Stimulated activated naive CD4-positive, alpha-beta T cell treated with Interleukin-2 at 50 U/mL for 16 hours (primary cell): Measurements from ENCODE around the gene PORCN.

ENCODE experiments used
- DNase-seq: peaks from one replicate; lab custom pipeline; 2025; lab: John Stamatoyannopoulos, UW

Gene PORCN

GRCh38 chrX:48476919-48477318 lies 31.9 kb upstream of the PORCN start:
- no peak for DNase-seq

GRCh38 chrX:48477960-48478755 lies 30.6 kb upstream of the PORCN start:
- no peak for DNase-seq

DNA sequence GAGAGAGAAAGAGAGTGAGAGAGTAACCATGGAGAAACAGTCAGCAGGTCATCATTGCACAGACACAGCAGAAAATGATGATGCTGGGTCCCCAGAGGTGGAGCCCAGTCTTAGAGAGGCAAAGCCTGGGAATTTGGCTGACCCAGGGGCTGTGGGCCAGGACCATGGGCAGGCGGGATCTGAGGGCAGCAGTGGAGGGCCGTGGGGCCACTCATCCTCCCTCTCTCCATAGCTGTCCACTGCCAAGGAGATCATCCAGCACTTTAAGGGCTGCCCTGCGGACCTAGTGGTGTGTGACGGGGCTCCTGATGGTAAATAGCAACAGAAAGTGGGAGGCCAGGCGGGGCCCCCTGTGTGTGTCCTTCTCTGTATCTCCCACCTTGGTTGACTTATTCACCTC lies 30.0 kb upstream of the PORCN start:
- DNase-seq, result no peak

DNA sequence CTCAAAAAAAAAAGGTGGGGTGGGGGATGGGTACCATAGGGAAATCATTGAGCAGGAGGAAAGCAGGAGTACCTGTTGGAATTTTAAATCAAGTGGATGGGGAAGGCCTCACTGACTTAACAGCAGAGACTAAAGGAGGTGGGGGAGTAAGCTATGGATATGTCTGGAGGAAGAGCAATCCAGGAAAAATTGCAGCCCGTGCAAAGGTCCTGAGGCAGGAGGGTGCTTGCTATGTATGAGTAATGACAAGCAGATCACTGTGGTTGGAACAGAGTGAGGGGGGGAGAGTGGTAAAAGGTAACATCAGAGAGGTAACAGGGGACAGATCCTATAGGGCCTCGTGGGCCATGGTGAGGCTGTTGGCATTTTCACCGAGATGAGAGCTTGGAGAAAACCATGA lies 28.6 kb upstream of the PORCN start:
- no peak for DNase-seq

DNA sequence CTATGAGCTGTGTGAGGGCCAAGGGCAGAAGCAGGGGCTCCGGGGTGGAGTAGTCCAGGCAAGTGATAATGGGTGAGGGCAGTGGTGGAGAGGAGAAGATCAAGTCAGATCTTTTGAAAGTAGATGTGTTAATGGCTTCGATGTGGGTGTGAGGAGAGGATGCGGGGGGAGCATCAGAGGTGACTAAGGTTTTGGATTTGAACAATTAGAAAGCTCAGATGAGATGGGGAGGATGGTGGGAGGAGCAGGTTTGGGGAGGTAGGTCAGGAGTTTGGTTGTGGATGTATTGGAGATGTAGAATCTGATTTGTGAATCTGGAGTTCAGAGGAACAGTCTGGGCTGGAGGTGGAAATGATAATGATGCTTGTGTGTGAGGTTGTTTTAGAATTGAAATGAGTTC lies 28.2 kb upstream of the PORCN start:
- no peak for DNase-seq

DNA sequence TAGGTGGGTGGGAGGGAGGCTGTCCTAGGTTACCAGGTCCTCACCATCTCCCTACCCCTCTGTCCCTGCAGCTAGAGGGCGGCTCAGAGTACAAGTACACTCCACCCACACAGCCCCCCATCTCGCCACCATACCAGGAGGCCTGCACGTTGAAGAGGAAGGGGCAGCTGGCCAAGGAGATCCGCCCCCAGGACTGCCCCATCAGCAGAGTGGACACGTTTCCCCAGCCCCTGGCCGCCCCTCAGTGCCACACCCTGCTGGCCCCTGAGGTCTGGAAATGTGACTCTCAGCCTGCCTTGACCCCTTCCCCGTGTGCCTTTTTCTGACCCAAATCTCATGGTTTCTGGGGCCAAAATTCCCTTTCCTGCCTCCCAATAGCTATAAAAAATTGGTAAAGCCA lies 26.3 kb upstream of the PORCN start:
- no peak for DNase-seq

GRCh38 chrX:48487362-48487798 lies 21.4 kb upstream of the PORCN start:
- no peak for DNase-seq

DNA sequence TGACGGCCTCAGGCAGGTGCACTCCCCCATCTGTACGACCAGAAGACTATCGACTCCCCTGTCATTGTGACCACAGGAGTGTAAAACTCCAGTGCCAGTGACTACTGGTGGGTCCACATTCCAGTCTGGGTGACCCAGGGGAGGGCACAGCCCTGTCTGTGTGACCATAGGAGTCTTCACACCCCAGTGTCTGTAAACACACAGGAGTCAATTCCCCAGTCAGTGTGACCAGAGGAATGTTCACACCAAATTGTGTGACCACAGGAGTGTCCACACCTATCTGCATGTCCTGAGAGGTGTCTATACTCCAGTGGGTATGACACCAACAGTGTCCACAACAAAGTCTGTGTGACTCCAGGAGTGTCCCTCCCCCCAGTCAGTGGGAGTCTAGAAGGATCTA lies 20.8 kb upstream of the PORCN start:
- no peak for DNase-seq

DNA sequence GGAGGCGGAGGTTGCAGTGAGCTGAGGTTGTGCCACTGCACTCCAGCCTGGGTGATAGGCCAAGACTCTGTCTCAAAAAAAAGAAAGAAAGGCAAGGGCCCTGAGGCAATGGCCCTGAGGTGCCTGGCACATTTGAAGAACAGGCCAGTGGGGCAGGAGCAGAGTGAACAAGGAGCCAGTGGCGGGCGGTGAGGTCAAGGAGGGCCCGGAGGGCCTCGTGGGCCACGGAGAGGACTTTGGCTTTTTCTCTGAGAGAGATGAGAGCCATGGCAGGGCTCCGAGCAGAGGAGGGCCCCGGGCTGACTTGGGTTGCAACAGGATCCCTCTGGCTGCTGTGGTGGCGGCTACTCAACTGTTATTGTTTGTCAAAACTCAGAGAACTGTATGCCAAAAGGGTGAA lies 19.5 kb upstream of the PORCN start:
- no peak for DNase-seq

DNA sequence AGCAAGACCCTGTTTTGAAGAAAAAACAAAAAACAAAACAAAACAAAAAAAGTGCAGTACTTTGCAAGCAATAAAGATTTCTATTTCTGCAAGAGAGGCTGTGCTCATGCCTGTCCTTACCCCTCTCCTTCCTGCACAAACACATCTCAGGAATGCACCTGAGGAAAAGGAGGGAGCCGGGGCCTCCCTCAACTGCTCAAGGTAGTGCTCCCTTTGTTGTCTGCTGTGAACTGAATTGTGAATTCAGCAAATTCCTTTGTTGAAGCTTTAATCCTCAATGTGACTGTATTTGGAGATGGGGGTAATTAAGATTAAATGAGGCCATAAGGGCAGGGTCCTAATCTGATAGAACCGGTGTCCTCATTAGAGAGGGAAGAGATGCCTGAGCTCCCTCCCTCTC lies 18.9 kb upstream of the PORCN start:
- DNase-seq, result no peak

- DNase-seq, result no peak
Measured at GRCh38 chrX:48490661-48491060, 18.1 kb upstream of the PORCN start.

DNA sequence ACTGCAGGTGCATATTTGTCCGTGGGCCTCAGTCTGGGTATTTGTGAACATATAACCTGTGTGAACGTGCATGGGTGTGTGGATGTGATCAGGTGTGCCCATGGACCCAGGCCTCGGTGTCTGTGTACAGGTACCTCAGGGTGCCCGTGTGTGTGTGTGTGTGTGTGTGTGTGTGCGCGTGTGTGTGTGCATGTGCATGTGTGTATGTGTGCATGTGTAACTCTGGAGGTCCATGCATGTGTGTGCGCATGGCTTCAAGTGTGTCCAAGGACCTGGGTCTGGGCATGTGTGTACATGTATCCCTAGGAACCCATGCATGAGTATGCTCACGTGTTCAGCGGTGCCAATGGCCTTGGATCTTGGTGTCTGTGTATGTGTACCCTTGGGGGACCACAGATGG lies 17.0 kb upstream of the PORCN start:
- DNase-seq, result no peak

GRCh38 chrX:48492293-48492910 lies 16.4 kb upstream of the PORCN start:
- DNase-seq, result no peak

GRCh38 chrX:48493890-48494364 lies 14.9 kb upstream of the PORCN start:
- no peak for DNase-seq

GRCh38 chrX:48496660-48497059 lies 12.1 kb upstream of the PORCN start:
- DNase-seq, result no peak

DNA sequence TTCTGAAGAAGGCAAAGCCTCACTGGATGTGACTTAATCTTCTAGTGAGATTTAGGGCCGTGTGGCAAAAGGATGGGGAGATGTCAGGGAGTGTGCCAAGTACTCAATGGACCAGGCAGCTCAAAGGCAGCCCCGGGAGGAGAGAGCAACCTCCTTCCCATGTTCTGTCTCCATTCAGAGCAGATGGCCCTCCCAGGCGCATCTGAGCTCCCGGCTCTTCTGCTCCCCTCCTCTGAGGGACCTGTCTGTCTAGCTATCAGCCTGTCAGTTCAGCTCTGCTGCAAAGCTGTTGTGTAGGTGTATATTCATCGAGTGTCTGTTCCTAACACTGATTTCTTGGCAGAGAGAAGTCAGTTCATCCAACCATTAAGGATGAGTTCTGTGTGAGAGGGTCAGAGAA lies 10.9 kb upstream of the PORCN start:
- DNase-seq, result no peak

DNA sequence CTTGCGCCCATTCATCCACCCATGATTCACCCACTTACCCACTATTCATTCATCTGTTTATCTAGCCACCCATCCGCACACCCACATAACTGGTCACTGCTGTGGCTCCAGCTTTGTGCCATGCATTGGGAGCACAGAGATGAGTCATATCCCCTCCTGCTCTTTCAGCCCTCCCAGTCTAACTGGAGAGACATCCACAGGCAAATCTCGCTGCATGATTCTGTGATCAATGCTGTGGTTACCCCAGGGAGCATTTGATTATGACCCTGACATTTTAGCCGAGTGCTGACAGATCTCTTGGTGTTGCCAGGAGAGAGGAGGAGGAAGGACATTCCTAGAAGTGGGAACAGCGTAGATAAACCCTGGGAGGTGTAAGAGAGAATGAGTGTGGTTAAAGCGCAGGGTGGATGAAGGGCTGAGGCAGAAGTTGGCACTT lies 10.4 kb upstream of the PORCN start:
- DNase-seq, result no peak

- DNase-seq, result no peak
Measured at GRCh38 chrX:48504261-48504660, 4.5 kb upstream of the PORCN start.

- no peak for DNase-seq
Measured at GRCh38 chrX:48505481-48505880, 3.3 kb upstream of the PORCN start.

GRCh38 chrX:48507246-48507645 lies 1.5 kb upstream of the PORCN start:
- DNase-seq, result no peak

GRCh38 chrX:48509245-48509590 lies 426 bp downstream of the PORCN start:
- DNase-seq, result no peak

- no peak for DNase-seq
Measured at GRCh38 chrX:48509619-48510018, 827 bp downstream of the PORCN start.

DNA sequence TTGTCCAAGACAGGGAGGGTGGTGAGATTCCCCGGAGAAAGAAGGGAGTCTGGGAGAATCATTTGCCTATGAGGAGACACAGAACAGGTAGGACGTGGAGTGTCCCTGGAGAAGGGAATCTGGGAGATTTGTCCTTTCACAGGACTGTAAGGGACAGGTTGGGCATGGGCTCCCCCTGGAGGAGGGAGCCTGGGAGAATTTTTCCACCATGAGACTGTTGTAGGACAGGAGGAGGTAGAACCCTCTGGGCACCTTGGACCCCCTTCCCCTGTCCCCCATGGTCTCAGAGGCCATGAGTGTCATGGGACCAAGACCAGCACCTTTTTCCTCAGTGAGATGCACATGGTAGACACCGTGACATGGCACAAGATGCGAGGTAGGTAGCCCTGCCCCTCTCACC lies 2.8 kb downstream of the PORCN start:
- no peak for DNase-seq
